Stimulated activated CD4-positive, alpha-beta T cell treated with anti-CD3 and anti-CD28 coated beads, Interleukin-1b, Interleukin-23, amount 100 ng/mL, for 48 hours (primary cell): Measurements from ENCODE around the gene MTX1.
A peak's percentile ranks its signal among the peaks of the same experiment; 100 is the strongest.
"Not testable (repeated sequence)": the region's sequence is repeated elsewhere in the genome, so short reads cannot be mapped to it uniquely, and the experiment has no call there.

Source experiments
- DNase-seq: peaks from one replicate; pipeline ENCODE4 v3.0.0-alpha.2; 2020

MTX1 gene

GRCh38 chr1:155189926-155190325, 18.6 kb upstream of the MTX1 start:
- not testable (repeated sequence) for DNase-seq

- no peak for DNase-seq
Measured at GRCh38 chr1:155191904-155192303, 16.6 kb upstream of the MTX1 start.

- DNase-seq: peak; percentile 44
Measured at GRCh38 chr1:155192346-155193274, 15.9 kb upstream of the MTX1 start.

- peak; percentile 79 for DNase-seq
Measured at GRCh38 chr1:155193275-155193990, 15.1 kb upstream of the MTX1 start.

- not testable (repeated sequence) for DNase-seq
Measured at GRCh38 chr1:155193991-155194240, 14.6 kb upstream of the MTX1 start.

GRCh38 chr1:155195201-155196102, 13.0 kb upstream of the MTX1 start:
- no peak for DNase-seq

GRCh38 chr1:155196103-155196892, 12.2 kb upstream of the MTX1 start:
- DNase-seq: no peak

- no peak for DNase-seq
Measured at GRCh38 chr1:155196893-155197638, 11.4 kb upstream of the MTX1 start.

- no peak for DNase-seq
Measured at GRCh38 chr1:155197901-155198546, 10.5 kb upstream of the MTX1 start.

GRCh38 chr1:155198547-155198906, 10.0 kb upstream of the MTX1 start:
- no peak for DNase-seq

- DNase-seq: no peak
Measured at GRCh38 chr1:155199792-155200191, 8.7 kb upstream of the MTX1 start.

GRCh38 chr1:155200920-155201319, 7.6 kb upstream of the MTX1 start:
- DNase-seq: no peak

GRCh38 chr1:155202198-155202597, 6.3 kb upstream of the MTX1 start:
- DNase-seq: no peak

GRCh38 chr1:155202731-155203515, 5.6 kb upstream of the MTX1 start:
- no peak for DNase-seq

- DNase-seq: no peak
Measured at GRCh38 chr1:155205035-155205434, 3.5 kb upstream of the MTX1 start.

- no peak for DNase-seq
Measured at GRCh38 chr1:155205969-155206593, 2.4 kb upstream of the MTX1 start.

- peak; percentile 88 for DNase-seq
Measured at GRCh38 chr1:155206891-155207805, 1.3 kb upstream of the MTX1 start.

- no peak for DNase-seq
Measured at GRCh38 chr1:155207806-155208540, 522 bp upstream of the MTX1 start, which contains the start of gene THBS3. TSS of gene THBS3 (minus strand) at chr1:155207897. CDS start at chr1:155207876, 21 bp downstream.
